Sigmoid colon (tissue), 3 donors: ENCODE data around the gene CHST8.

Experiments used
- POLR2A ChIP-seq, 2 donors: fragments of 450-650 bp; IDR thresholded peaks; one replicate each; pipeline ENCODE4 v1.6.1; 2016; ENCODE audit warnings: antibody characterized with exemption in 2 of 2, mild to moderate bottlenecking in 2 of 2, moderate library complexity in 2 of 2
- TF ChIP-seq, protein P1 (sequence below), 4 experiments: fragments of 450-650 bp in 3 of 4; fragments of 200-600 bp in 1 of 4; IDR thresholded peaks; one replicate each; pipeline ENCODE4 v1.5.1; 2016 to 2019; ENCODE audit warnings: antibody characterized with exemption in 4 of 4, mild to moderate bottlenecking in 3 of 4, moderate library complexity in 2 of 4

DNA sequence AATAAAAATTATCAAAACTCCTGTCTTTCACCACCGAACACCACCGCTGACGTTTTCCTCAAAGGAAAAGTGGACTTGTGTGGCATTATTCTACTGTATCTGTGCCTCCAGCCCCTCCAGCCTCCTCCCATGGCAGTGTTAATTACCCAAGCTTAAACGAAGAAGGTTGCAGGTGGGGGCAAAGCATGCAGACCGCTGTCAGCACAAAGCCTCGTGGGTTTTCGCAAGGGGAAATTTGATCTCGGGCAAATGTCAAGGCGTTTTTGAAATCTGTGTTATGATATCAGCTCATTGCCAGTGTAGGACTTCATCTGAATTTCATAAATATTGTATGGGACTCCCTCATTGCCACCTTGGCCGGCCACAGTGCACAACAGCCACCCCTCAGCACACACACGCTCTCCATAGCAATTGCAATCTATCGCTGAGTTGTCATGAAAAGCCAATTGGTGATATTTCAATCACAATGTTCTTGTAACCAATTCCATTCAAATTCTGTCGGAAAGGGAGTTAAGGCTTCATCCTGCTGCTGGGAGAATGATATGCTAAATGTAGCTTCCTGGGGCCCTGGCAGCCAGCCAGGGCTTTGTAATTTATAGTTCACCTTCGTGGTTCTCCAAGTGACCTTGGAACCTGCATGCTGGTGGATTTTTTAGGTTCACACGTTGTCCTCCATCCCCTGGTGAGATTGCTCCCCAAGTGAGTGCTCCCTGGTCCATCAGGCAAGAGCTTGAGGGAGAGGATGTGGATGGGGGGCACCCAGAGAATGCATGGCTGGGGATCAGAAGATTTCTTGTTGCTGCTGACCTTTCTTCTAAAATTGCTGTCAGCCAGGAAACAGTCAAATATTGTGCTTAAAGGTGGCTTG lies 16.6 kb downstream of the CHST8 start:
- TF ChIP-seq, protein P1, sequence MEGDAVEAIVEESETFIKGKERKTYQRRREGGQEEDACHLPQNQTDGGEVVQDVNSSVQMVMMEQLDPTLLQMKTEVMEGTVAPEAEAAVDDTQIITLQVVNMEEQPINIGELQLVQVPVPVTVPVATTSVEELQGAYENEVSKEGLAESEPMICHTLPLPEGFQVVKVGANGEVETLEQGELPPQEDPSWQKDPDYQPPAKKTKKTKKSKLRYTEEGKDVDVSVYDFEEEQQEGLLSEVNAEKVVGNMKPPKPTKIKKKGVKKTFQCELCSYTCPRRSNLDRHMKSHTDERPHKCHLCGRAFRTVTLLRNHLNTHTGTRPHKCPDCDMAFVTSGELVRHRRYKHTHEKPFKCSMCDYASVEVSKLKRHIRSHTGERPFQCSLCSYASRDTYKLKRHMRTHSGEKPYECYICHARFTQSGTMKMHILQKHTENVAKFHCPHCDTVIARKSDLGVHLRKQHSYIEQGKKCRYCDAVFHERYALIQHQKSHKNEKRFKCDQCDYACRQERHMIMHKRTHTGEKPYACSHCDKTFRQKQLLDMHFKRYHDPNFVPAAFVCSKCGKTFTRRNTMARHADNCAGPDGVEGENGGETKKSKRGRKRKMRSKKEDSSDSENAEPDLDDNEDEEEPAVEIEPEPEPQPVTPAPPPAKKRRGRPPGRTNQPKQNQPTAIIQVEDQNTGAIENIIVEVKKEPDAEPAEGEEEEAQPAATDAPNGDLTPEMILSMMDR (IDR thresholded peaks at IDR 0.05): no peak
- no peak for TF ChIP-seq POLR2A (IDR thresholded peaks at IDR 0.05)
